PC-9 (cell line): ENCODE measurements around the gene CNOT6L. TPM values are rescaled to one million over a fixed set of nuclear protein-coding genes. Genes with fewer than 3 reads are reported as not detected.

Experiments used
- BruUV-seq: library from RNA; stranded (reverse); fragments of 400-500 nt; replicated peaks from 2 replicates; lab custom pipeline; 2021; lab: Mats Ljungman, UMichigan
- CTCF ChIA-PET: fragments of 300-600 bp; sonication (Branson Sonifier 250); formaldehyde crosslinking; loops from one replicate; lab custom pipeline; 2022; ENCODE audit warnings: antibody characterized with exemption; lab: Charles Lee
- POLR2A ChIA-PET: fragments of 300-600 bp; sonication (Branson Sonifier 250); formaldehyde crosslinking; loops from one replicate; lab custom pipeline; 2022; ENCODE audit warnings: antibody characterized with exemption; ENCODE audit not compliant: unreplicated experiment; lab: Charles Lee
- DNase-seq, 2 experiments: peaks; one replicate each; pipeline versions ENCODE4 v3.0.0 to v3.0.0-alpha.2; 2015 to 2022; ENCODE audit warnings: mixed read lengths in 1 of 2
- H2AFZ ChIP-seq: fragments of 200-600 bp; sonication (generic); 2 replicates; pipeline ENCODE4 v1.8.1; 2017; ENCODE audit warnings: antibody characterized with exemption
- H3F3A ChIP-seq: fragments of 200-600 bp; sonication (generic); 2 replicates; pipeline ENCODE4 v1.8.1; 2017; ENCODE audit warnings: antibody characterized with exemption, mild to moderate bottlenecking, low read depth; ENCODE audit not compliant: insufficient read depth
- H3K27ac ChIP-seq: fragments of 200-600 bp; sonication (generic); 2 replicates; pipeline ENCODE4 v1.6.1; 2016; ENCODE audit warnings: mixed run types
- H3K27me3 ChIP-seq: fragments of 200-600 bp; sonication (generic); 2 replicates; pipeline ENCODE4 v1.6.1; 2016; ENCODE audit warnings: low read depth, mixed run types; ENCODE audit not compliant: insufficient read depth
- H3K36me3 ChIP-seq: fragments of 200-600 bp; sonication (generic); 2 replicates; pipeline ENCODE4 v1.6.1; 2016; ENCODE audit warnings: low read depth, mixed run types
- H3K4me1 ChIP-seq: fragments of 200-600 bp; sonication (generic); replicated peaks from 2 replicates; pipeline ENCODE4 v1.6.1; 2016; ENCODE audit warnings: mixed run types; ENCODE audit not compliant: insufficient read depth
- H3K4me2 ChIP-seq: fragments of 200-600 bp; sonication (generic); 2 replicates; pipeline ENCODE4 v1.6.1; 2017; ENCODE audit warnings: mixed run types
- H3K4me3 ChIP-seq: fragments of 200-600 bp; sonication (generic); 2 replicates; pipeline ENCODE4 v1.6.1; 2016; ENCODE audit warnings: mixed run types
- H3K79me2 ChIP-seq: fragments of 200-600 bp; sonication (generic); 2 replicates; pipeline ENCODE4 v1.6.1; 2017; ENCODE audit warnings: low read depth, mixed run types
- H3K9me2 ChIP-seq: fragments of 200-600 bp; sonication (generic); 2 replicates; pipeline ENCODE4 v1.8.1; 2017; ENCODE audit warnings: mild to moderate bottlenecking; ENCODE audit not compliant: insufficient read depth
- H3K9me3 ChIP-seq: fragments of 200-600 bp; sonication (generic); 2 replicates; pipeline ENCODE4 v1.8.1; 2016; ENCODE audit warnings: low read depth; ENCODE audit not compliant: insufficient read depth
- H4K20me1 ChIP-seq: fragments of 200-600 bp; sonication (generic); 2 replicates; pipeline ENCODE4 v1.8.1; 2017; ENCODE audit not compliant: insufficient read depth
- EZH2 ChIP-seq: fragments of 200-600 bp; sonication (generic); IDR thresholded peaks from 2 replicates; pipeline ENCODE4 v1.8.0; 2017; ENCODE audit warnings: antibody characterized with exemption, low read depth
- intact Hi-C: fragments of 100-400 bp; cut with micrococcal nuclease; formaldehyde crosslinking; loops from one replicate; pipeline ENCODE4 v1.10.0; 2022; ENCODE audit not compliant: unreplicated experiment
- total RNA-seq: library from RNA; stranded (reverse); gene quantifications from 2 replicates; pipeline ENCODE4 v1.2.3, GENCODE V29; 2021
- TF ChIP-seq, protein P1 (sequence below): fragments of 200-600 bp; sonication (generic); conservative IDR thresholded peaks from 2 replicates; pipeline ENCODE4 v1.6.1; 2017; ENCODE audit warnings: mixed run types, antibody characterized with exemption, mild to moderate bottlenecking, moderate library complexity

CNOT6L gene
- total RNA-seq, 1 experiment from 2014 or later: 26.7 TPM

DNA sequence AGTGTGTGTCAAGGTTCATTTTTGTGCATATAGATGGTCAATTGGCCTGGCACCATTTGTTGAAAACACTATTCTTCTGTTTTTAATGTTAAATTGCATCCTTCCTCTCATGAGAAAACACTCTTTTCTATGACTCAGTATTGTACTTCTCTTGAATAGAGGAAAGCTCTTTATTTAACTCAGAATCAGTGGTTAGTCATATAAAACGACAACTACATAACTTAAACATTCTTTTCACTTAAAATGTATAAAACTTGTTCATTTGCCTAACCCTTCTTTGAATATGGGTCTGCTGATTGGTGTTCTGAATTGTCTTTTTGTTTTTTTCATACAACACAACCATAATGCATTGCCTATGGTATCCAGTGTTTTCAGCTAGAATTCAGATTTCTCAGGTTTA is 26.2 kb upstream of the CNOT6L start:
- no peaks in the 10 kb centered on the region for H3K9me3 ChIP-seq
- H2AFZ ChIP-seq: no peak overlapping the region
- POLR2A ChIA-PET: no interaction called here
- H3K36me3 ChIP-seq: no peaks in the 10 kb centered on the region
- H3F3A ChIP-seq: no peaks in the 10 kb centered on the region
- intact Hi-C loops: no loop called here
- BruUV-seq: no TSS peak
- CTCF ChIA-PET: no interaction called here
- TF ChIP-seq, protein P1, sequence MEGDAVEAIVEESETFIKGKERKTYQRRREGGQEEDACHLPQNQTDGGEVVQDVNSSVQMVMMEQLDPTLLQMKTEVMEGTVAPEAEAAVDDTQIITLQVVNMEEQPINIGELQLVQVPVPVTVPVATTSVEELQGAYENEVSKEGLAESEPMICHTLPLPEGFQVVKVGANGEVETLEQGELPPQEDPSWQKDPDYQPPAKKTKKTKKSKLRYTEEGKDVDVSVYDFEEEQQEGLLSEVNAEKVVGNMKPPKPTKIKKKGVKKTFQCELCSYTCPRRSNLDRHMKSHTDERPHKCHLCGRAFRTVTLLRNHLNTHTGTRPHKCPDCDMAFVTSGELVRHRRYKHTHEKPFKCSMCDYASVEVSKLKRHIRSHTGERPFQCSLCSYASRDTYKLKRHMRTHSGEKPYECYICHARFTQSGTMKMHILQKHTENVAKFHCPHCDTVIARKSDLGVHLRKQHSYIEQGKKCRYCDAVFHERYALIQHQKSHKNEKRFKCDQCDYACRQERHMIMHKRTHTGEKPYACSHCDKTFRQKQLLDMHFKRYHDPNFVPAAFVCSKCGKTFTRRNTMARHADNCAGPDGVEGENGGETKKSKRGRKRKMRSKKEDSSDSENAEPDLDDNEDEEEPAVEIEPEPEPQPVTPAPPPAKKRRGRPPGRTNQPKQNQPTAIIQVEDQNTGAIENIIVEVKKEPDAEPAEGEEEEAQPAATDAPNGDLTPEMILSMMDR: no peak
- H3K4me1 ChIP-seq: no peaks in the 10 kb centered on the region
- no peaks in the 10 kb centered on the region for H3K79me2 ChIP-seq
- H3K27me3 ChIP-seq: no peaks in the 10 kb centered on the region
- DNase-seq: no peak
- no peak overlapping the region for H3K4me3 ChIP-seq
- no peaks in the 10 kb centered on the region for H3K9me2 ChIP-seq
- H3K4me2 ChIP-seq: no peak overlapping the region
- no peak overlapping the region for H3K27ac ChIP-seq
- H4K20me1 ChIP-seq: no peaks in the 10 kb centered on the region

DNA sequence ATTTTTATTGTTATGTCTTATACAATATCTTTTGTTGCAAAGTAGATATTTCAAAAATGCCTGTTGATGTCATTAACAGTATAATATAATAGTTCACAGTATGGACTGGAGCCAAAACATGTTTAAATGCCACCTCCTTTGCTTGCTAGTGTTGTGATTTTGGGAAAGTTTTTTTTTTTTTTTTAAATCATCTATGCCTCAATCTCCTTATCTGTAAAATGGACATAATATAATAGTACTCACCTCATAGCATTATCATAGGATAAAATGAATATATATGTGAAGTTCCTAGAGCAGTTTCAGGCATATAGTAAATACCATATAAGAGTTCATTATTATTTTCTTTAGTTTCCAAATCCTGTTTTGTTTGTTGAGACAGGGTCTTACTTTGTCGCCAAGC is 25.2 kb upstream of the CNOT6L start:
- no peaks in the 10 kb centered on the region for H3K4me1 ChIP-seq
- BruUV-seq: no TSS peak
- intact Hi-C loops: no loop called here
- no peaks in the 10 kb centered on the region for H4K20me1 ChIP-seq
- H3K27ac ChIP-seq: no peak overlapping the region
- no peak for DNase-seq
- H3F3A ChIP-seq: no peaks in the 10 kb centered on the region
- no peak overlapping the region for H2AFZ ChIP-seq
- no peak overlapping the region for H3K4me2 ChIP-seq
- H3K4me3 ChIP-seq: no peak overlapping the region
- H3K79me2 ChIP-seq: no peaks in the 10 kb centered on the region
- TF ChIP-seq, protein P1: no peak
- TF ChIP-seq EZH2: no peak
- ChIA-PET CTCF (no interaction called here), POLR2A (no interaction called here)
- H3K36me3 ChIP-seq: no peaks in the 10 kb centered on the region
- no peaks in the 10 kb centered on the region for H3K27me3 ChIP-seq
- no peaks in the 10 kb centered on the region for H3K9me3 ChIP-seq
- H3K9me2 ChIP-seq: no peaks in the 10 kb centered on the region

DNA sequence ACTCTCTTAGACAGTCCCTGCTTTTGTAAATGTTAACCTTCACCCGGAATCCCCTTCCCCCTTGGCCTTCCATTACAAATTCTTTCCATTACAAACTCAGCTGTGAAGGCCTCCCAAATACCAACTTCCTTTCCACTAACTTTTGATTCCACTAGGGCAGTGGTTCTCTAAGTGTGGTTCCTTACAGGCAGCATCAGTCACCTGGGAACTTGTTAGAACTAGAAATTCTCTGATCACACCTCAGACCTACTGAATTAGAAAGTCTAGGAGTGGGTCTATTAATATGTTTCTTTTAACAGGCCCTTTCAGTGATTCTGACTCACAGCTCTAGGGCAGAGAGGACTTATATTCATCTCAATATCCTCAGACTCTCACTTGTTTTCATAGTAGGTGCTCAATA is 24.5 kb upstream of the CNOT6L start:
- CTCF ChIA-PET: no interaction called here
- DNase-seq: no peak

More for the DNA sequence above, 24.5 kb upstream of the CNOT6L start:
- Histone ChIP-seq H3K4me3 (no peak overlapping the region), H3K27me3 (no peaks in the 10 kb centered on the region), H3K27ac (no peak overlapping the region), H4K20me1 (no peaks in the 10 kb centered on the region), H2AFZ (no peak overlapping the region), H3K79me2 (no peaks in the 10 kb centered on the region), H3K36me3 (no peaks in the 10 kb centered on the region), H3K9me3 (no peaks in the 10 kb centered on the region), H3K9me2 (no peaks in the 10 kb centered on the region), H3K4me2 (no peak overlapping the region), H3K4me1 (no peaks in the 10 kb centered on the region), H3F3A (no peaks in the 10 kb centered on the region)
- TF ChIP-seq EZH2: no peak
- TF ChIP-seq, protein P1: no peak
- no TSS peak for BruUV-seq
- intact Hi-C loops: no loop called here
- POLR2A ChIA-PET: no interaction called here
